OCI-LY7 (cell line): ENCODE data around the gene GOLGA6L10. TPM values are rescaled to one million over a fixed set of nuclear protein-coding genes. Genes with fewer than 3 reads are reported as not detected.
"Not testable (repeated sequence)": the region's sequence is repeated elsewhere in the genome, so short reads cannot be mapped to it uniquely, and the experiment has no call there.

Experiments
- BruUV-seq: library from RNA; stranded (reverse); fragments of 400-500 nt; replicated peaks from 2 replicates; lab custom pipeline; 2021; lab: Mats Ljungman, UMichigan
- CTCF ChIA-PET: fragments of 300-600 bp; sonication (Branson Sonifier 250); formaldehyde crosslinking; loops from one replicate; lab custom pipeline; 2022; ENCODE audit warnings: antibody characterized with exemption; ENCODE audit not compliant: unreplicated experiment; lab: Charles Lee
- POLR2A ChIA-PET: fragments of 300-600 bp; sonication (Branson Sonifier 250); formaldehyde crosslinking; loops from one replicate; lab custom pipeline; 2022; ENCODE audit warnings: antibody characterized with exemption; lab: Charles Lee
- DNase-seq: peaks from one replicate; pipeline ENCODE4 v3.0.0-alpha.2; 2015; ENCODE audit warnings: low spot score
- H2AFZ ChIP-seq: fragments of 200-600 bp; sonication (generic), shearing (Covaris generic); 2 replicates; pipeline ENCODE4 v1.6.1; 2014; ENCODE audit warnings: mild to moderate bottlenecking, antibody characterized with exemption, low read length, moderate library complexity
- H3K27ac ChIP-seq: fragments of 200-600 bp; sonication (generic); 2 replicates; pipeline ENCODE4 v1.5.1; 2014; ENCODE audit warnings: mixed run types, low read depth, mild to moderate bottlenecking, moderate library complexity, low read length, inconsistent platforms; ENCODE audit not compliant: poor library complexity, severe bottlenecking
- H3K36me3 ChIP-seq: fragments of 200-600 bp; sonication (generic); 2 replicates; pipeline ENCODE4 v1.6.1; 2014; ENCODE audit warnings: mild to moderate bottlenecking, antibody characterized with exemption, low read length, moderate library complexity, mixed read lengths; ENCODE audit not compliant: insufficient read depth
- H3K4me1 ChIP-seq: fragments of 200-600 bp; sonication (generic); 2 replicates; pipeline ENCODE4 v1.5.1; 2014; ENCODE audit warnings: mild to moderate bottlenecking, low read length; ENCODE audit not compliant: insufficient read depth, poor library complexity, severe bottlenecking
- H3K4me2 ChIP-seq: fragments of 200-600 bp; sonication (generic); 2 replicates; pipeline ENCODE4 v1.6.1; 2014; ENCODE audit warnings: mild to moderate bottlenecking, low read length
- H3K4me3 ChIP-seq: fragments of 200-600 bp; sonication (generic); 2 replicates; pipeline ENCODE4 v1.5.1; 2014; ENCODE audit warnings: mild to moderate bottlenecking, low read depth, low read length; ENCODE audit not compliant: poor library complexity, severe bottlenecking
- H3K79me2 ChIP-seq: fragments of 200-600 bp; sonication (generic); 2 replicates; pipeline ENCODE4 v1.6.1; 2016; ENCODE audit warnings: low read depth, mild to moderate bottlenecking, low read length, moderate library complexity, mixed read lengths; ENCODE audit not compliant: insufficient read depth
- H3K9me2 ChIP-seq: fragments of 200-600 bp; sonication (generic); 2 replicates; pipeline ENCODE4 v1.6.1; 2016; ENCODE audit warnings: mild to moderate bottlenecking, low read length, mixed read lengths; ENCODE audit not compliant: insufficient read depth
- H3K9me3 ChIP-seq: fragments of 200-600 bp; sonication (generic); 2 replicates; pipeline ENCODE4 v1.6.1; 2014; ENCODE audit warnings: mild to moderate bottlenecking, mixed run types, low read length, mixed read lengths
- H4K20me1 ChIP-seq: fragments of 200-600 bp; sonication (generic); 2 replicates; pipeline ENCODE4 v1.6.1; 2014; ENCODE audit warnings: mild to moderate bottlenecking, antibody characterized with exemption, low read length, moderate library complexity, mixed read lengths; ENCODE audit not compliant: insufficient read depth
- intact Hi-C: fragments of 100-400 bp; cut with micrococcal nuclease; formaldehyde crosslinking; loops from one replicate; pipeline ENCODE4 v1.10.0; 2022; ENCODE audit not compliant: unreplicated experiment
- total RNA-seq, 2 experiments: library from RNA; depleted of rRNA in 1 of 2; stranded (reverse); fragments of >200 nt in 1 of 2; shearing (Covaris generic) in 1 of 2; gene quantifications; 2 replicates each; pipeline ENCODE4 v1.2.3, GENCODE V29; 2014 to 2022

Gene GOLGA6L10
- total RNA-seq, 2 experiments from 2014 or later = 0.49 TPM; not detected in 1

DNA sequence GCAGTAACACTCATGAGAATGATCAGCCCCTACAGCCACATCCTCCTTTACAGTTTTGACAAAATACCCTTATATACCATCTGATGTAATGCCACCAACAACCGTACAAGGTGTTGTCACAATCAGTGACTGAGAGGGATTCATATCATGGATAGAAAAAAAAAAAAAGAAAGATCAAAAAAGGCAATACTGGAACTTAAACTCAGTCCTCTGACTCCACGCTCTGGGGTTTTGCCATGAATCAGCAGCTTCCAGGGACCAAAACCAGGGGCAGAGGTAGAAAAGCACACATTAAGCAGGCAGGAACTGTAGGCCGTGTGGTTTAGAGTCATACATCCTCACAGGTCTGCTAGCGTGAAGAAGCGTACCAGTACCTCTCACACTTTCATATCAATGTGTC is 1.6 kb downstream of the GOLGA6L10 start:
- CTCF ChIA-PET, H3K27ac ChIP-seq, H3K4me2 ChIP-seq, BruUV-seq, H3K9me3 ChIP-seq, H3K4me1 ChIP-seq, DNase-seq, H3K9me2 ChIP-seq, H3K79me2 ChIP-seq, H3K4me3 ChIP-seq, H3K36me3 ChIP-seq, intact Hi-C loops, H4K20me1 ChIP-seq, H2AFZ ChIP-seq: not testable (repeated sequence)
- POLR2A ChIA-PET = interaction anchor here (0.6 kb wide), 1 partner anchor 196 kb away, joined by 3 read pairs; no protein-coding TSS in a partner anchor

DNA sequence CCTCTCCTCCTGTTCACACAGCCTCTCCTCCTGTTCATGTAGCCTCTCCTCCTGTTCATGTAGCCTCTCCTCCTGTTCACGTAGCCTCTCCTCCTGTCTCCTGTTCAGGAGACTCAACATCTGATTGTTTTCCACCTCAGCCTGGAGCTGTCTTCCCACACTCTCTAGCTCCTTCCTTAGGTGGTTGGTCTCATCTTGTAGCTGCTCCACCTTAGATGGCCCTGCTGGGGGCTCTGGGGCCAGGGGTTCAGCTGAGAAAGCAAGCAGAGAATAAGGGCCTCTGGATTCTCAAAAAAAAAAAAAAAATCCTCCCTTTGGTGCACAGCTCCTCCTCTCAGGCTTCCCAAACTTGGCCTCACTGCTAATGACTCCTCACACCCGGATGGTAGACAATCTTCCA is 4.1 kb downstream of the GOLGA6L10 start:
- H3K4me1 ChIP-seq, CTCF ChIA-PET, H3K79me2 ChIP-seq, intact Hi-C loops, POLR2A ChIA-PET, H3K9me2 ChIP-seq, H4K20me1 ChIP-seq, H3K27ac ChIP-seq, BruUV-seq, H3K4me3 ChIP-seq, H3K9me3 ChIP-seq, H2AFZ ChIP-seq, DNase-seq, H3K36me3 ChIP-seq, H3K4me2 ChIP-seq: not testable (repeated sequence)

DNA sequence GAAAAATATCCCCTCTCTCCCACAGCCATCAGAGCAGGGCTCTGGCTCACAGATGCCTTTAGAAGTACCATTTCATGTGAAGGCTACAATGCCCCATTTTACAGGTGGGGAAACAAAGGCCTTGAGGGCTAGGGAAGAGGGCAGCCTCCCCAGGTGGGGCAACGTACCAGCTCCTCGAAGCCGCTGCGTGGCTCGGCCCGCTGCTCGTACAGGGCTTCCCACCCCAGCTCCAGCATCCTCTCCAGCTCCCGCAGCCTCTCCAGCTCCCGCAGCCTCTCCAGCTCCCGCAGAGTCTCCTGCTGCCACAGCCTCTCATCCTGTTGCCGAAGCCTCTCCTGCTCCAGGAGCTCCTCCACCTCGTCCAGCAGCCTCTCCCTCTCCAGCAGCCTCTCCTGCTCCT is 4.9 kb downstream of the GOLGA6L10 start:
- DNase-seq, H4K20me1 ChIP-seq, H3K36me3 ChIP-seq, H2AFZ ChIP-seq, CTCF ChIA-PET, H3K9me3 ChIP-seq, BruUV-seq, intact Hi-C loops, H3K4me2 ChIP-seq, H3K27ac ChIP-seq, H3K4me3 ChIP-seq, H3K79me2 ChIP-seq, H3K9me2 ChIP-seq, POLR2A ChIA-PET, H3K4me1 ChIP-seq: not testable (repeated sequence)

DNA sequence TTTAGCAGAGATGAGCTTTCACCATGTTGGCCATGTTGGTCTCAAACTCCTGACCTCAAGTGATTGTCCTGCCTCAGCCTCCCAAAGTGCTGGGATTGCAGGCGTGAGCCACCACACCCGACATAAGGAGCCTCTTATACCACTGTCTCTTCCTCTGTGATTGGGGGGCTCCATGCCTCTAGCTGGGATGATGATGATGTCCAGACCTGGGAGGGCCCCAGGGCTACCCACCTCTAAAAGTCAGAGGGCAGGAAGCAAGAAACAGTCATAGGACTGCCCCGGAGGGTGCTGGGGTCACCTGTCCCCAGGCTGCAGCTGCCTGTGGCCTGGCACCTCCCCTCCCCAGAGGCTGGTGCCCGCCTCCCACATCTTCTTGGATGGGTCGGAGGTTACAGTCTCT is 5.4 kb downstream of the GOLGA6L10 start:
- POLR2A ChIA-PET, BruUV-seq, H3K36me3 ChIP-seq, intact Hi-C loops, H3K9me3 ChIP-seq, H2AFZ ChIP-seq, DNase-seq, H3K4me1 ChIP-seq, H3K79me2 ChIP-seq, H3K9me2 ChIP-seq, CTCF ChIA-PET, H3K27ac ChIP-seq, H3K4me3 ChIP-seq, H3K4me2 ChIP-seq, H4K20me1 ChIP-seq: not testable (repeated sequence)

DNA sequence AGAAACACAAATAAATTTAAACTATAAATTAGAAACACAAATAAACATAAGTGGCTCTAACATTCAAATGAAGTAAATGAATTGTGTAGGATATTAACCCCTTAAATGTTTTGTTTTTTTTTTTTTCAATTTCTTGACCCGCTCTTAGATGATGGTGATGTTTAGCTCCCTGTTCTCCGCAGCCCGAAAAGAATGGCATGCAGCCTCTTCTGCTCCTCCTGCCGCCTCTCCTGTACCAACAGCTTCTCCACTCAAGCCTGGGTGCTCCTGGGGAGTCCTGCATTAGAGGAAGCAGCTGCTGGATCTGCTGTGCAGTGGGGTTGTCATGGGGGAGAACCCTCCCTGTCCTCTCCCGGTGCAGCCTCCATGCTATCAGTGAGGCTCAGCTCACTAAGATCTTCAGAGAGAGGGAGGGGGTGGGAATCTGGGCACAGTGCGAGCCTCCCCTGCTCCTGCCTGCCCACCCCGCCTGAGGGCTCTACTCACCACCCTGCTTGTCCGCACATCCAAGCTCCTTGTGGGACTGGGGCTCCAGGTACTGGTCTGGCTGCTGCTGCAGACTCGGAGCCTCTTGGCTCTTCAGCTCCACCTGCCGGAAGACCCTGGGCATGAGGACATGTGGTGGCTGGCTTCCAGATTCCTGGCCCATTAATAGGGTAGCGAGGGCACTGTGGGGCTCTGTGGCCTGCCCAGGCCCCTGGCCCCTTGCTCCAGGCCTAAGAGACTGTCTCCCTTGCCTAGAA is 6.5 kb downstream of the GOLGA6L10 start:
- POLR2A ChIA-PET, BruUV-seq: not testable (repeated sequence)

DNA sequence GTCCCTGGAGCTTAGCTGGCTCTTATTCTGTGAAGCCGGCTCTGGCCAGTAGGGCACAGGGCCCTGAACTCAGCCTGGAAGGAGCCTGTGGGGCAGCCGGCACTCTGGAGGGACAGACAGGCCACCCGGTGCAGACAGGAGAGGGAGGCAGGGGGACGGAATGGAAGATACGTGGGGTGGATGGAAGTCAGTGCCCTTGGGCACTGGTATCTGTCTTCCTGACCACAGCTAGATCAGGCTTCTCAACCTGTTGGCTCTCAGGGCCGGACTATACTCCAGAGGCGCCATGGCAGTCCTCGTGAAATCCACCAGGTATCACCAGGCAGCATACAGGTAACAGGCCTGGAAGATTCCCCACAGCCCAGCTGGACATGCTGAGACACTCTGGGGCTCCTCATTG is 10.7 kb downstream of the GOLGA6L10 start:
- H2AFZ ChIP-seq, H3K79me2 ChIP-seq, CTCF ChIA-PET, DNase-seq, POLR2A ChIA-PET, H3K36me3 ChIP-seq, intact Hi-C loops, H3K4me2 ChIP-seq, H3K4me1 ChIP-seq, H4K20me1 ChIP-seq, H3K9me2 ChIP-seq, H3K9me3 ChIP-seq, H3K27ac ChIP-seq, H3K4me3 ChIP-seq, BruUV-seq: not testable (repeated sequence)

More for the DNA sequence above, 6.5 kb downstream of the GOLGA6L10 start:
- H3K4me2 ChIP-seq, DNase-seq, H2AFZ ChIP-seq, H3K36me3 ChIP-seq, H3K4me3 ChIP-seq, H4K20me1 ChIP-seq, H3K9me3 ChIP-seq, CTCF ChIA-PET, H3K79me2 ChIP-seq, H3K27ac ChIP-seq, intact Hi-C loops, H3K4me1 ChIP-seq, H3K9me2 ChIP-seq: not testable (repeated sequence)
